NCI-H1048 (cell line): Measurements from ENCODE around the gene DNAJC6.
"Not testable (repeated sequence)": the region's sequence is repeated elsewhere in the genome, so short reads cannot be mapped to it uniquely, and the experiment has no call there.

Source experiments
- DNase-seq: peaks from one replicate; lab custom pipeline; 2025; lab: John Stamatoyannopoulos, UW

The DNAJC6 gene

GRCh38 chr1:65355031-65355712 is 45.8 kb downstream of the DNAJC6 start:
- DNase-seq = no peak

GRCh38 chr1:65357291-65357960 is 48.1 kb downstream of the DNAJC6 start:
- DNase-seq = no peak

GRCh38 chr1:65359888-65360287 is 50.5 kb downstream of the DNAJC6 start:
- no peak for DNase-seq

GRCh38 chr1:65360648-65361047 is 51.3 kb downstream of the DNAJC6 start:
- no peak for DNase-seq

GRCh38 chr1:65362545-65362944 is 53.2 kb downstream of the DNAJC6 start:
- no peak for DNase-seq

GRCh38 chr1:65363484-65363883 is 54.1 kb downstream of the DNAJC6 start:
- no peak for DNase-seq

GRCh38 chr1:65368403-65368802 is 59.1 kb downstream of the DNAJC6 start:
- no peak for DNase-seq

GRCh38 chr1:65371544-65371943 is 62.2 kb downstream of the DNAJC6 start:
- no peak for DNase-seq

GRCh38 chr1:65372557-65372956 is 63.2 kb downstream of the DNAJC6 start:
- no peak for DNase-seq

- DNase-seq = no peak
These were observed 68.3 kb downstream of the DNAJC6 start for GRCh38 chr1:65377496-65378246.

GRCh38 chr1:65378247-65378946 is 69.1 kb downstream of the DNAJC6 start:
- DNase-seq = no peak

- DNase-seq = not testable (repeated sequence)
These were observed 75.1 kb downstream of the DNAJC6 start for GRCh38 chr1:65384426-65384825.

GRCh38 chr1:65386439-65386838 is 77.1 kb downstream of the DNAJC6 start:
- no peak for DNase-seq

- DNase-seq = no peak
These were observed 78.5 kb downstream of the DNAJC6 start for GRCh38 chr1:65387821-65388220.

GRCh38 chr1:65388908-65389695 is 79.8 kb downstream of the DNAJC6 start:
- no peak for DNase-seq

GRCh38 chr1:65392497-65392896 is 83.2 kb downstream of the DNAJC6 start:
- DNase-seq = no peak

- DNase-seq = no peak
These were observed 84.0 kb downstream of the DNAJC6 start for GRCh38 chr1:65393347-65393746.

GRCh38 chr1:65393928-65394327 is 84.6 kb downstream of the DNAJC6 start:
- no peak for DNase-seq

- no peak for DNase-seq
These were observed 86.7 kb downstream of the DNAJC6 start for GRCh38 chr1:65395887-65396612.

- no peak for DNase-seq
These were observed 88.7 kb downstream of the DNAJC6 start for GRCh38 chr1:65398083-65398482.

- no peak for DNase-seq
These were observed 89.7 kb downstream of the DNAJC6 start for GRCh38 chr1:65399003-65399402.
